HFF-Myc (cell line): ENCODE data around the gene LHPP.

Experiments used
- DNase-seq: peaks from one replicate; pipeline ENCODE4 v3.0.0-alpha.2; 2011; ENCODE audit warnings: low read depth; ENCODE audit errors: extremely low read depth
- H3K4me3 ChIP-seq: replicated peaks from 2 replicates; pipeline ENCODE4 v1.5.1; 2011; ENCODE audit warnings: low read depth, mild to moderate bottlenecking, control low read depth, low read length
- CTCF ChIP-seq: IDR thresholded peaks from 2 replicates; pipeline ENCODE4 v1.5.1; 2012; ENCODE audit warnings: mild to moderate bottlenecking, low read depth, low read length, control low read depth; ENCODE audit errors: missing control alignments

Gene LHPP

GRCh38 chr10:124541076-124541903 is 79.7 kb downstream of the LHPP start:
- DNase-seq = no peak
- no peak for TF ChIP-seq CTCF
- no peak overlapping the region for H3K4me3 ChIP-seq

DNA sequence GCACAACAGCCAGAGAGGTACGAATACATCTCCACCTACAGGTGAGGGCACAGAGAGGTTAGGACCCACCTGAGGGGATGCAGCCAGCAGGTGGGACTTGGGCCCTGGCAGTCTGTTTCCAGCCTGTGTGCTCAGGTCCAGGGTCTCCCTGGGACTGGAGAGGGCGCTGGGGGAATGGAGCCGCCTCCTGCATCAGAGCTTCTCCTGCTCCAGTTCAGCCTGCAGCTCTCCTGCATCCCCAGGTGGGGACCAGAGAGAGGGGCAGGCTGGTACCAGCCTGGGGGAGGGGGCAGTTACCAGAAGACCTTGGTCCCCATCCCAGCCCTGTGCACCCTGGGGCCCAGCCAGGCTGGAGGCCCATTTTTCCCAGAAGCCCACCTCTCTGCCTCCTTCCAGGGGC is 80.7 kb downstream of the LHPP start:
- no peak for DNase-seq
- no peak for TF ChIP-seq CTCF
- no peak overlapping the region for H3K4me3 ChIP-seq

DNA sequence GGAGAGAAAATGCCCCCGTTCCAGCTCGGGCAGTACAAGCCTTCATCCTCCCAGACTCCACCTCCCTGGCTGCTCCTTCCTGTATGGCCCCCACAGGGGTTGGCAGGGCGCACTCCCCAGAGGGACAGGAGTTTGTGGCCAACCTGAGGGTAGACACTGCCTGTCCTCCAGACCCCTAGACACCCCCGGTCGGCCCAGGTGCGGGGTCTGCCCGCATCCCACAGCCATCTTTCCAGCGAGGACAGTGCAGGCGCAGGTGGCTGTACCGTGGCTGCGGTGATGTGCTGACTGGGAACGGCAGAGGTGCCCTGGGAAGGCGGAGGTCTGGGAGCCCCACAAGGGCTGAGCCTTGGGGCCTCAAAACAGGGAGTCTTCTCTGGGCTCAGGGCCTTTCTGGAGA is 81.5 kb downstream of the LHPP start:
- no peak for TF ChIP-seq CTCF
- H3K4me3 ChIP-seq = no peak overlapping the region
- DNase-seq = no peak

DNA sequence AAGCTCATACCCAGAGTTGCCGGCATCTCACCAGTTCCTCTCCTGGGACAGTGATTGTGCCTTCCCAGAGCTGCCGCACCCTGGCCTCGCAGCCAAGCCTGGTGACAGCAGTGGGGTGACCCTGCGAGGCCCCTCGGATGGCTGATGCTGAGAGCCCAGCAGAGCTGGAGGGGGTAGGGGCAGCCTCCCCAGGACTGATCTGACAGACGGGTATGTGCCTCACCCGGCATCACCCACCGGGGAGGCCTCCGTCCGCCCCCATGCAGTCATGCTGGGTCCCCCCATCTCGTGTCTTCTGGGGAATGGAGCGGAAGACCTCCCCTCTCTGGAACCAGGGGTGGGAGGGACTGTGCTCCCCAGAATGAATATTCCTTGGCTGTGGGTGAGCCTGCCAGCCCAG is 82.3 kb downstream of the LHPP start:
- TF ChIP-seq CTCF = no peak
- no peak for DNase-seq
- H3K4me3 ChIP-seq = no peak overlapping the region

DNA sequence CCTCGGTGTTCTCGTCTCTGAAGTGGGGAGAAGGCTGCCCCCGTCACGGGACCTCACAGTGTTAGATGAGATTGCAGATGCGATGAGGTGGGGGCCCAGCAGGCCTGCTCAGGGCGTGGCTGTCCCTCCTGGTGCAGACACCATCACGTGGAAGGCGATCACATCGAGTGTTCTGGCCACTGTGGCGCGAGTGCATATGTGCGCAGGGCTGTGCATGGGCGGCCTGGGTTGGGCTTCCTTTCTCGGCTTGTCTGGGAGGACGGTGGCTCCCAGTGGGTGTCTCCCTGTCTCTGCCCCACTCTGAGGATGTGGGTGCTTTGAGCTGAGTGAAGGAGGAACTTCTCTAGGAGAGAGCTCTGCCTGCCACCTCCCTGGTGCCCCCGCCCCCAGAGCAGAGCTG is 83.1 kb downstream of the LHPP start:
- no peak for TF ChIP-seq CTCF
- no peak for DNase-seq
- no peak overlapping the region for H3K4me3 ChIP-seq

- DNase-seq = no peak
- TF ChIP-seq CTCF = no peak
- no peak overlapping the region for H3K4me3 ChIP-seq
Measured at GRCh38 chr10:124545351-124546054, 83.9 kb downstream of the LHPP start.
